Measurements from ENCODE around the gene GBE1. TPM values are rescaled to one million over a fixed set of nuclear protein-coding genes. Genes with fewer than 3 reads are reported as not detected.
"Not testable (repeated sequence)": the region's sequence is repeated elsewhere in the genome, so short reads cannot be mapped to it uniquely, and the experiment has no call there.

GBE1 gene
- total RNA-seq, 1 experiment from 2014 or later: 9.2 TPM

- TF ChIP-seq NR2C2 (CRISPR knock-in tag; IDR thresholded peaks at IDR 0.05): no peak
- no peak for TF ChIP-seq ZNF671 (CRISPR knock-in tag; IDR thresholded peaks at IDR 0.05)
- TF ChIP-seq, protein P1, sequence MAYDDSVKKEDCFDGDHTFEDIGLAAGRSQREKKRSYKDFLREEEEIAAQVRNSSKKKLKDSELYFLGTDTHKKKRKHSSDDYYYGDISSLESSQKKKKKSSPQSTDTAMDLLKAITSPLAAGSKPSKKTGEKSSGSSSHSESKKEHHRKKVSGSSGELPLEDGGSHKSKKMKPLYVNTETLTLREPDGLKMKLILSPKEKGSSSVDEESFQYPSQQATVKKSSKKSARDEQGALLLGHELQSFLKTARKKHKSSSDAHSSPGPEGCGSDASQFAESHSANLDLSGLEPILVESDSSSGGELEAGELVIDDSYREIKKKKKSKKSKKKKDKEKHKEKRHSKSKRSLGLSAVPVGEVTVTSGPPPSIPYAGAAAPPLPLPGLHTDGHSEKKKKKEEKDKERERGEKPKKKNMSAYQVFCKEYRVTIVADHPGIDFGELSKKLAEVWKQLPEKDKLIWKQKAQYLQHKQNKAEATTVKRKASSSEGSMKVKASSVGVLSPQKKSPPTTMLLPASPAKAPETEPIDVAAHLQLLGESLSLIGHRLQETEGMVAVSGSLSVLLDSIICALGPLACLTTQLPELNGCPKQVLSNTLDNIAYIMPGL (CRISPR knock-in tag; IDR thresholded peaks at IDR 0.05): no peak
- no peak for TF ChIP-seq SOX15 (CRISPR knock-in tag; IDR thresholded peaks at IDR 0.05)
- no peak for TF ChIP-seq SMAD4 (CRISPR knock-in tag; IDR thresholded peaks at IDR 0.05)
- no peak for TF ChIP-seq ZNF512 (CRISPR knock-in tag; IDR thresholded peaks at IDR 0.05; ENCODE audit: borderline replicate concordance)
Observed at GRCh38 chr3:81496407-81497104, 264.9 kb downstream of the GBE1 start (continued).

DNA sequence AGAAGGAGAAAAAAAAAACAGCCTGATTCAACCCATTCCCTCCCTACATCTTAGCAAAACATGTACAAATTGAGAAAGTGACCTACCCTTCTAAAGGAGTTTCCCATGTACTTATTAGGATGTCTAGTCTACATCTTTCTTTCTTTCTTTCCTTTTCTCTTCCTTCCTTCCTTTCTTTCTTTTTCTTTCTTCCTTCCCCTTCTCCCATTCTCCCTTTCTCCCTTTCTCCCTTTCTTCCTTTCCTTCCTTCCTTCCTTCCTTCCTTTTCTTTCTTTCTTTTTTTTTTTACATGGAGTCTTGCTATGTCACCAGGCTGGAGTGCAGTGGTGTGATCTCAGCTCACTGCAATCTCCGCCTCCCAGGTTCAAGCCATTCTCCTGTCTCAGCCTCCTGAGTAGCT, 269.0 kb downstream of the GBE1 start:
- CTCF ChIA-PET; H3K27ac Mint-ChIP-seq; H3K27me3 Mint-ChIP-seq (ENCODE audit: low read depth); POLR2A ChIA-PET; DNase-seq (ENCODE audit: low spot score); H3K9me3 Mint-ChIP-seq; H3K4me1 Mint-ChIP-seq; ATAC-seq; H3K4me3 Mint-ChIP-seq; H3K36me3 Mint-ChIP-seq: not testable (repeated sequence)

GRCh38 chr3:81492040-81492439, 269.4 kb downstream of the GBE1 start:
- POLR2A ChIA-PET: no interaction called here
- no peak for TF ChIP-seq ZNF512 (CRISPR knock-in tag; IDR thresholded peaks at IDR 0.05; ENCODE audit: borderline replicate concordance)
- no peak for TF ChIP-seq MAX (CRISPR knock-in tag; IDR thresholded peaks at IDR 0.05)
- Mint-ChIP-seq H3K27ac (no peak overlapping the region), H3K36me3 (no peaks in the 10 kb centered on the region), H3K4me1 (no peaks in the 10 kb centered on the region), H3K9me3 (no peaks in the 10 kb centered on the region), H3K27me3 (ENCODE audit: low read depth) (no peaks in the 10 kb centered on the region), H3K4me3 (no peak overlapping the region)
- CTCF ChIA-PET: no interaction called here
- DNase-seq (ENCODE audit: low spot score): no peak
- no peak for ATAC-seq

DNA sequence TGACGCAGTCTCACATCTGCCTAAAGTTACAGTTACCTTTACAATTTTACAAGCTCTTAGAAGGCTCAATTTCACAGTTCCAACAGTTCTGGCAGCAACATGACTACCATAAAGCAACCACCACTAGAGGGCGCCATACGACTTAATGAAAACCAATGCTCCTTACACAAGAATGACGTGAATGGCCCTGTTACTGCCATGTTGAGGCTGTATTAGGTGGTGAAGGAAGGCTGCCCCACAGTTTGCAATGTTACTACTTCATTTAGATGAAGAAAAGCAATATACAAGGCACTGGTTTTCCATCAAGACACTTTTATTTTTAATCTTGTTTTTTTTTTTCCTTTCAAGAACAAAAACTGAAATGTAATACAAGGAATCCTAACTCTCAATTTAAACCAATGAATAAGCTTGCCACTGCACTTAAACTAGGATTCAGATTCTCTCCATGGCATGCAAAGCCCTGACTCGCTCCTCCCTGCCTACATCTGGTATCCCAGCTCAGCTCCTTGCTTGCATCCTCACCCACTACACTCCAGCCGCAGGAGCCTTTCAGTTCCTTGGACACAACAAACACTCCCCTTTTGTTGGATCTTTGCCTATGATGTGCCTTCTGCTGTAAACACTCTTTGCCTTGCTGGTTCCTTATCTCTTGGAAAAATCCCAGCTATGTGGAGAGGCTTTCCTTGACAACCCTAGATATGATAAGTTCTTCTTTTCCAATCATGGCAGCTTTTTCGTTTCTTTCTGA, 270.7 kb downstream of the GBE1 start:
- DNase-seq (ENCODE audit: low spot score) (peak; percentile 85), ATAC-seq (peak; percentile 98)
- TF ChIP-seq NFYB (CRISPR knock-in tag; conservative IDR thresholded peaks at IDR 0.05; ENCODE audit: low read depth) (no peak), CREM (CRISPR knock-in tag; IDR thresholded peaks at IDR 0.05) (no peak), CTCF (IDR thresholded peaks at IDR 0.05) (peak; percentile 89), CBFB (CRISPR knock-in tag; IDR thresholded peaks at IDR 0.05; ENCODE audit: low read depth) (no peak)
- TF ChIP-seq, protein P2, sequence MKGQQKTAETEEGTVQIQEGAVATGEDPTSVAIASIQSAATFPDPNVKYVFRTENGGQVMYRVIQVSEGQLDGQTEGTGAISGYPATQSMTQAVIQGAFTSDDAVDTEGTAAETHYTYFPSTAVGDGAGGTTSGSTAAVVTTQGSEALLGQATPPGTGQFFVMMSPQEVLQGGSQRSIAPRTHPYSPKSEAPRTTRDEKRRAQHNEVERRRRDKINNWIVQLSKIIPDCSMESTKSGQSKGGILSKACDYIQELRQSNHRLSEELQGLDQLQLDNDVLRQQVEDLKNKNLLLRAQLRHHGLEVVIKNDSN (CRISPR knock-in tag; IDR thresholded peaks at IDR 0.05): no peak
- TF ChIP-seq, protein P3, sequence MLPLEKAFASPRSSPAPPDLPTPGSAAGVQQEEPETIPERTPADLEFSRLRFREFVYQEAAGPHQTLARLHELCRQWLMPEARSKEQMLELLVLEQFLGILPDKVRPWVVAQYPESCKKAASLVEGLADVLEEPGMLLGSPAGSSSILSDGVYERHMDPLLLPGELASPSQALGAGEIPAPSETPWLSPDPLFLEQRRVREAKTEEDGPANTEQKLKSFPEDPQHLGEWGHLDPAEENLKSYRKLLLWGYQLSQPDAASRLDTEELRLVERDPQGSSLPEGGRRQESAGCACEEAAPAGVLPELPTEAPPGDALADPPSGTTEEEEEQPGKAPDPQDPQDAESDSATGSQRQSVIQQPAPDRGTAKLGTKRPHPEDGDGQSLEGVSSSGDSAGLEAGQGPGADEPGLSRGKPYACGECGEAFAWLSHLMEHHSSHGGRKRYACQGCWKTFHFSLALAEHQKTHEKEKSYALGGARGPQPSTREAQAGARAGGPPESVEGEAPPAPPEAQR (CRISPR knock-in tag; IDR thresholded peaks at IDR 0.05): 0 out of 2 replicates have a peak, but pooled peaks have one; percentile 41
- H3K4me1 Mint-ChIP-seq: no peaks in the 10 kb centered on the region
- H3K4me3 Mint-ChIP-seq: no peak overlapping the region
- H3K27ac Mint-ChIP-seq: no peak overlapping the region
- ChIA-PET CTCF (interaction anchor here (0.6 to 1.9 kb wide), 29 partner anchors 10 to 373 kb away, joined by 3 to 21 read pairs (median 4); no protein-coding TSS in a partner anchor), POLR2A (interaction anchor here (0.6 kb wide), 1 partner anchor 189 kb away, joined by 4 read pairs; no protein-coding TSS in a partner anchor)
- no peaks in the 10 kb centered on the region for H3K27me3 Mint-ChIP-seq (ENCODE audit: low read depth)
- H3K36me3 Mint-ChIP-seq: no peaks in the 10 kb centered on the region
- 0 out of 2 replicates have a peak, but pooled peaks cover 2% of the 10 kb centered on the region for H3K9me3 Mint-ChIP-seq
